Stomach (tissue), 4 donors: Measurements from ENCODE around the gene KLF8.

ENCODE experiments used
- CTCF ChIP-seq, 7 experiments: fragments of 450-650 bp in 4 of 7; fragments of 200-600 bp in 3 of 7; sonication (generic) in 3 of 7; IDR thresholded peaks; one replicate each; pipeline ENCODE4 v1.5.1; 2016 to 2019; ENCODE audit warnings: antibody characterized with exemption in 7 of 7, control low read depth in 2 of 7, mild to moderate bottlenecking in 1 of 7
- EP300 ChIP-seq: sonication (generic); formaldehyde crosslinking; IDR thresholded peaks from one replicate; pipeline ENCODE4 v1.6.1; 2017; ENCODE audit warnings: antibody characterized with exemption
- POLR2A ChIP-seq, 4 donors: fragments of 450-650 bp; IDR thresholded peaks; one replicate each; pipeline ENCODE4 v1.6.1; 2016; ENCODE audit warnings: antibody characterized with exemption in 4 of 4, control low read depth in 2 of 4, mild to moderate bottlenecking in 1 of 4, moderate library complexity in 1 of 4
- POLR2AphosphoS5 ChIP-seq, 3 donors: sonication (generic); formaldehyde crosslinking; IDR thresholded peaks; one replicate each; pipeline ENCODE4 v1.6.1; 2016; ENCODE audit warnings: antibody characterized with exemption in 3 of 3

DNA sequence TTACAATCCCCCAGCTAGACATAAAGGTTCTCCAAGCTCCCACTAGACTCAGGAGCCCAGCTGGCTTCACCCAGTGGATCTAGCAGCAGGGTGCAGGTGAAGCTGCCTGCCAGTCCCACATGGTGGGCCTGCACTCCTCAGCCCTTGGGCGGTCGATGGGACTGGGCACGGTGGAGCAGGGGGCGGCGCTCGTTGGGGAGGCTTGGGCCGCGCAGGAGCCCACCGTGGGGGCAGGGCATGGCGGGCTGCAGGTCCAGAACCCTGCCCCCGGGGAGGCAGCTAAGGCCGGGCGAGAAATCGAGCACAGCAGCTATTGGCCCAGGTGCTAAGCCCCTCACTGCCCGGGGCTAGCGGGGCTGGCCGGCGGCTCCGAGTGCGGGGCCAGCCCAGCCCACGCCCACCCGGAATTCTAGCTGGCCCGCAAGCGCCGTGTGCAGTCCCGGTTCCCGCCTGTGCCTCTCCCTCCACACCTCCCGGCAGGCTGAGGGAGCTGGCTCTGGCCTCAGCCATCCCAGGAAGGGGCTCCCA is 9.6 kb upstream of the KLF8 start:
- no peak for TF ChIP-seq POLR2A (IDR thresholded peaks at IDR 0.05)
- no peak for TF ChIP-seq CTCF (IDR thresholded peaks at IDR 0.05)
- TF ChIP-seq EP300: no peak
- TF ChIP-seq POLR2AphosphoS5 (IDR thresholded peaks at IDR 0.05): no peak
